Neural cell (in vitro differentiated cells): Measurements from ENCODE around the gene ARSB.

ENCODE experiments used
- EP300 ChIP-seq: fragments of 450-650 bp; conservative IDR thresholded peaks from 2 replicates; pipeline ENCODE4 v1.6.1; 2014; ENCODE audit warnings: antibody characterized with exemption, mild to moderate bottlenecking, moderate library complexity; ENCODE audit not compliant: poor library complexity, severe bottlenecking
- EZH2 ChIP-seq: fragments of 200-600, 300-800 bp; shearing (Covaris generic), sonication (generic); IDR thresholded peaks from 2 replicates; pipeline ENCODE4 v1.6.1; 2014; ENCODE audit warnings: antibody characterized with exemption, low read length, borderline replicate concordance, mild to moderate bottlenecking; ENCODE audit not compliant: insufficient read depth, poor library complexity, severe bottlenecking
- POLR2AphosphoS5 ChIP-seq: IDR thresholded peaks from 2 replicates; pipeline ENCODE4 v1.6.1; 2012
- RAD21 ChIP-seq: fragments of 450-650 bp; conservative IDR thresholded peaks from 2 replicates; pipeline ENCODE4 v1.6.1; 2014; ENCODE audit warnings: antibody characterized with exemption, mild to moderate bottlenecking, moderate library complexity
- REST ChIP-seq: IDR thresholded peaks from 2 replicates; pipeline ENCODE4 v1.6.1; 2012; ENCODE audit warnings: borderline replicate concordance
- SMC3 ChIP-seq: fragments of 450-650 bp; conservative IDR thresholded peaks from 2 replicates; pipeline ENCODE4 v1.6.1; 2014; ENCODE audit warnings: antibody characterized with exemption, mild to moderate bottlenecking, moderate library complexity; ENCODE audit not compliant: poor library complexity
- TF ChIP-seq, protein P1 (sequence below): fragments of 450-650 bp; IDR thresholded peaks from 2 replicates; pipeline ENCODE4 v1.5.1; 2014; ENCODE audit warnings: antibody characterized with exemption, mild to moderate bottlenecking, moderate library complexity; ENCODE audit not compliant: poor library complexity, severe bottlenecking

DNA sequence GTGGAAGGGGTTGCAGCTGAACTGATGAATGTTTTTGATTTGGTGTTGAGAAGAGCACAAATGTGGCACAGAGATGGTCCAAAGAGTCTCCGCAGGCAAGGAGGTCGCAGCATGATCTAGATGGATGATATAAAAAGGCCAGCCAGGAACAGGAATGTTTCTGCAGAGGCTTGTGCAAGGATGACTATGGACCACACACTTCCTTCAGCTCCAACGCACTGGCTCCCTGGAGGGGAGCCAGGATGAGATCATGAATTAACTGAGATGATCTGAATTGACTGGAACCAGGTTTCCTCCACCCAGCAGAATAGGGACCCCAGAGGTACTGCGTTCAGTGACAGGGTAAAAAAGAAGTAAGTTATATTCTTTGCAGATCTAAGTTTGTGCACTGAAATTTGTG, 89.0 kb downstream of the ARSB start:
- TF ChIP-seq POLR2AphosphoS5 (no peak), EZH2 (no peak), REST (no peak), RAD21 (no peak), EP300 (no peak), SMC3 (no peak)
- TF ChIP-seq, protein P1, sequence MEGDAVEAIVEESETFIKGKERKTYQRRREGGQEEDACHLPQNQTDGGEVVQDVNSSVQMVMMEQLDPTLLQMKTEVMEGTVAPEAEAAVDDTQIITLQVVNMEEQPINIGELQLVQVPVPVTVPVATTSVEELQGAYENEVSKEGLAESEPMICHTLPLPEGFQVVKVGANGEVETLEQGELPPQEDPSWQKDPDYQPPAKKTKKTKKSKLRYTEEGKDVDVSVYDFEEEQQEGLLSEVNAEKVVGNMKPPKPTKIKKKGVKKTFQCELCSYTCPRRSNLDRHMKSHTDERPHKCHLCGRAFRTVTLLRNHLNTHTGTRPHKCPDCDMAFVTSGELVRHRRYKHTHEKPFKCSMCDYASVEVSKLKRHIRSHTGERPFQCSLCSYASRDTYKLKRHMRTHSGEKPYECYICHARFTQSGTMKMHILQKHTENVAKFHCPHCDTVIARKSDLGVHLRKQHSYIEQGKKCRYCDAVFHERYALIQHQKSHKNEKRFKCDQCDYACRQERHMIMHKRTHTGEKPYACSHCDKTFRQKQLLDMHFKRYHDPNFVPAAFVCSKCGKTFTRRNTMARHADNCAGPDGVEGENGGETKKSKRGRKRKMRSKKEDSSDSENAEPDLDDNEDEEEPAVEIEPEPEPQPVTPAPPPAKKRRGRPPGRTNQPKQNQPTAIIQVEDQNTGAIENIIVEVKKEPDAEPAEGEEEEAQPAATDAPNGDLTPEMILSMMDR = no peak
